HepG2 (cell line): ENCODE data around the gene NCOA6. TPM values are rescaled to one million over a fixed set of nuclear protein-coding genes. Genes with fewer than 3 reads are reported as not detected.

ENCODE experiments used
- ATF7 ChIP-seq, 2 experiments: fragments of 450-650 bp in 1 of 2; sonication (generic) in 1 of 2; formaldehyde crosslinking in 1 of 2; IDR thresholded peaks; 2 replicates each; pipeline versions ENCODE4 v1.4.0 to v1.6.1; 2016 to 2020; ENCODE audit warnings: antibody characterized with exemption in 1 of 2, mild to moderate bottlenecking in 1 of 2, missing genetic modification reagents in 1 of 2
- DMTF1 ChIP-seq: sonication (generic); formaldehyde crosslinking; IDR thresholded peaks from 2 replicates; pipeline ENCODE4 v1.4.0; 2020; ENCODE audit warnings: mild to moderate bottlenecking, missing genetic modification reagents
- DPF2 ChIP-seq: sonication (generic); formaldehyde crosslinking; IDR thresholded peaks from 2 replicates; pipeline ENCODE4 v1.4.0; 2020; ENCODE audit warnings: mild to moderate bottlenecking, low read depth, missing genetic modification reagents, borderline replicate concordance
- KDM1A ChIP-seq: IDR thresholded peaks from 2 replicates; pipeline ENCODE4 v1.6.1; 2016; ENCODE audit warnings: missing compliant biosample characterization
- MTA1 ChIP-seq: sonication (generic); formaldehyde crosslinking; IDR thresholded peaks from 2 replicates; pipeline ENCODE4 v1.4.0; 2020; ENCODE audit warnings: missing genetic modification reagents, mild to moderate bottlenecking, borderline replicate concordance
- NCOR1 ChIP-seq: fragments of 200-600 bp; sonication (generic); IDR thresholded peaks from 2 replicates; pipeline ENCODE4 v1.7.0; 2017; ENCODE audit warnings: antibody characterized with exemption, low read length, borderline replicate concordance
- PHB2 ChIP-seq: fragments of 450-650 bp; IDR thresholded peaks from 2 replicates; pipeline ENCODE4 v1.6.1; 2018; ENCODE audit not compliant: partially characterized antibody
- RXRB ChIP-seq: IDR thresholded peaks from 2 replicates; pipeline ENCODE4 v1.6.1; 2016; ENCODE audit warnings: borderline replicate concordance, missing genetic modification reagents, missing compliant biosample characterization
- SRF ChIP-seq: IDR thresholded peaks from 2 replicates; pipeline ENCODE4 v1.6.1; 2011; ENCODE audit warnings: mild to moderate bottlenecking, low read depth, low read length, moderate library complexity
- THYN1 ChIP-seq: sonication (generic); formaldehyde crosslinking; IDR thresholded peaks from 2 replicates; pipeline ENCODE4 v1.8.1; 2023; ENCODE audit warnings: low read depth, mild to moderate bottlenecking, moderate library complexity, missing genetic modification reagents, borderline replicate concordance
- ZFP91 ChIP-seq: sonication (generic); formaldehyde crosslinking; IDR thresholded peaks from 2 replicates; pipeline ENCODE4 v1.9.0; 2022; ENCODE audit warnings: missing genetic modification reagents, mild to moderate bottlenecking, borderline replicate concordance
- ZNF281 ChIP-seq: sonication (generic); formaldehyde crosslinking; IDR thresholded peaks from 2 replicates; pipeline ENCODE4 v1.4.0; 2020; ENCODE audit warnings: missing genetic modification reagents, borderline replicate concordance
- ZNF383 ChIP-seq: sonication (generic); formaldehyde crosslinking; IDR thresholded peaks from 2 replicates; pipeline ENCODE4 v1.4.0; 2020; ENCODE audit warnings: missing genetic modification reagents, mild to moderate bottlenecking, borderline replicate concordance
- ZNF569 ChIP-seq: sonication (generic); formaldehyde crosslinking; IDR thresholded peaks from 2 replicates; pipeline ENCODE4 v1.5.0; 2020; ENCODE audit warnings: mild to moderate bottlenecking, missing genetic modification reagents, moderate library complexity, borderline replicate concordance
- ZNF704 ChIP-seq: sonication (generic); formaldehyde crosslinking; IDR thresholded peaks from 2 replicates; pipeline ENCODE4 v1.8.1; 2023; ENCODE audit warnings: mild to moderate bottlenecking, inconsistent platforms, moderate library complexity, missing genetic modification reagents, borderline replicate concordance
- ZNF768 ChIP-seq: sonication (generic); formaldehyde crosslinking; IDR thresholded peaks from 2 replicates; pipeline ENCODE4 v1.4.0; 2020; ENCODE audit warnings: missing genetic modification reagents
- polyA plus RNA-seq, 8 experiments: library from polyadenylated mRNA; depleted of rRNA in 3 of 8; stranded (reverse) in 7 of 8; unstranded in 1 of 8; fragments of >200 nt; fragmentation: Illumina TruSeq in 4 of 8; extraction: Trizol in 4 of 8; gene quantifications; 2 replicates each; pipeline versions ENCODE4 v1.2.1 to v1.2.3, GENCODE V29; 2011 to 2016; ENCODE audit warnings: low read depth in 4 of 8, missing spikeins in 1 of 8, mixed read lengths in 1 of 8; ENCODE audit not compliant: insufficient read depth in 1 of 8
- total RNA-seq, 5 experiments: library from RNA; depleted of rRNA; stranded (reverse); fragments of >200 nt; fragmentation: Illumina TruSeq; extraction: Trizol; gene quantifications; 2 replicates each; pipeline ENCODE4 v1.2.3, GENCODE V29; 2016; ENCODE audit warnings: low read depth in 1 of 5

NCOA6 gene
- total and polyA plus RNA-seq, 2 of the 13 experiments (the other 11 are each of a cell fraction or from before 2014, with no cell fraction given) = 11.2 to 29.3 TPM

- TF ChIP-seq ATF7 (IDR thresholded peaks at IDR 0.05) (no peak), ATF7 (CRISPR knock-in tag; IDR thresholded peaks at IDR 0.05) (no peak), SRF (peak; percentile 66; the same call in 1 of the 2 replicates), ZFP91 (CRISPR knock-in tag) (peak; percentile 95; the same call in 1 of the 2 replicates), DPF2 (CRISPR knock-in tag) (no peak), ZNF704 (CRISPR knock-in tag) (0 out of 2 replicates have a peak, but pooled peaks have one; percentile 18), ZNF569 (CRISPR knock-in tag) (no peak), NCOR1 (0 out of 2 replicates have a peak, but pooled peaks have one; percentile 13), THYN1 (no peak), ZNF383 (CRISPR knock-in tag) (no peak), ZNF768 (CRISPR knock-in tag) (peak; percentile 80), PHB2 (no peak), DMTF1 (CRISPR knock-in tag) (no peak), MTA1 (CRISPR knock-in tag) (peak; percentile 93), ZNF281 (CRISPR knock-in tag) (peak; percentile 38; the same call in 1 of the 2 replicates), KDM1A (CRISPR knock-in tag) (no peak; the same call in 1 of the 2 replicates), RXRB (CRISPR knock-in tag) (peak; percentile 89)
These were observed 148.6 kb downstream of the NCOA6 start, which contains the start of gene PIGU (continued) for GRCh38 chr20:34676642-34677373.
